Measurements from ENCODE around the gene CHD9. TPM values are rescaled to one million over a fixed set of nuclear protein-coding genes. Genes with fewer than 3 reads are reported as not detected.

The CHD9 gene
- total RNA-seq, 3 donors from 2014 or later, result 65.4 to 95.9 (median 86.6) TPM

DNA sequence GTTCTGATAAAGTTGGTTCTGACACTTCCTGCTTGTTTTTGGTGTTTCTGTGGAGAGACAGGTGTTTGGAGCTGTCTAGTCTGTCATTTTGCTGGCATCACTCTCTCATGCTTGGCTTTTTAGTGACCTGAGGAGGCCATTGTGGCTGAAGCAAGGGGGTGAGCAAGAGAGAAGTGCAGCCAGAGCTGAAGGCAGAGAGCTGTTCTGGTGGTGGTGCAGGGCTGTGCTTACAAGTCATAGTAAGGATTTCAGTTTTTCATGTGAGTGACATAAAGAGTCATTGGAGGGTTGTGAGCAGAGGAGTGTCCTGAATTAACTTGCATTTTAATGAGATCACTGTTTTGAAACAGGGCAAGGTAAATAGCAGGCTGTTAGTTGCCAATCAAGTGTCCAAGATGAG, 97.5 kb downstream of the CHD9 start:
- H3K9me3 ChIP-seq, result peaks cover 9% of the 10 kb centered on the region
- peaks cover 10% of the 10 kb centered on the region for H3K4me1 ChIP-seq (ENCODE audit: low read depth)
- ATAC-seq (peak; percentile 22), DNase-seq (no peak)
- no peak overlapping the region for H3K4me3 ChIP-seq
- no peaks in the 10 kb centered on the region for H3K36me3 ChIP-seq (ENCODE audit: low read depth)
- intact Hi-C loops (cut with DNase I, micrococcal nuclease), result no loop called here
- TF ChIP-seq, protein P1, sequence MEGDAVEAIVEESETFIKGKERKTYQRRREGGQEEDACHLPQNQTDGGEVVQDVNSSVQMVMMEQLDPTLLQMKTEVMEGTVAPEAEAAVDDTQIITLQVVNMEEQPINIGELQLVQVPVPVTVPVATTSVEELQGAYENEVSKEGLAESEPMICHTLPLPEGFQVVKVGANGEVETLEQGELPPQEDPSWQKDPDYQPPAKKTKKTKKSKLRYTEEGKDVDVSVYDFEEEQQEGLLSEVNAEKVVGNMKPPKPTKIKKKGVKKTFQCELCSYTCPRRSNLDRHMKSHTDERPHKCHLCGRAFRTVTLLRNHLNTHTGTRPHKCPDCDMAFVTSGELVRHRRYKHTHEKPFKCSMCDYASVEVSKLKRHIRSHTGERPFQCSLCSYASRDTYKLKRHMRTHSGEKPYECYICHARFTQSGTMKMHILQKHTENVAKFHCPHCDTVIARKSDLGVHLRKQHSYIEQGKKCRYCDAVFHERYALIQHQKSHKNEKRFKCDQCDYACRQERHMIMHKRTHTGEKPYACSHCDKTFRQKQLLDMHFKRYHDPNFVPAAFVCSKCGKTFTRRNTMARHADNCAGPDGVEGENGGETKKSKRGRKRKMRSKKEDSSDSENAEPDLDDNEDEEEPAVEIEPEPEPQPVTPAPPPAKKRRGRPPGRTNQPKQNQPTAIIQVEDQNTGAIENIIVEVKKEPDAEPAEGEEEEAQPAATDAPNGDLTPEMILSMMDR (IDR thresholded peaks at IDR 0.05), result no peak

DNA sequence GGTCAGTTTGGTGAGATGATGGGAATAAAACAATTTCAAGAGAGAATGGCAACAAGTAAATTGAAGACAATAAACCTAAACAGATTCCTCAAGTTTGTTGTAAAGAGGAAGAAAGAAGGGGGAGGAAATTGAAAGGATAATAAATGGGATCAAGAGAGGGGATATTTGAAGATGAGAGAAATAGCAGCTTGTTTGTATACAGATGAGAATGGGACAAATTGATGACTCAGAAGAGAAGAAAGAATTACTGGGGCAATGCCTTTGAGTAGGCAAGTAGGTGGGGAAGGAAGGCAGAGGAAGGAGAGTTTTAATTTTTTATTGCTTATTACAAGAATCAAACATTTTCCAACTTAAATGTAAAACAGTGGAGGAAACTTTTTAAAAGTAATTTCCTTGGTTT, 98.3 kb downstream of the CHD9 start:
- no peaks in the 10 kb centered on the region for H3K36me3 ChIP-seq (ENCODE audit: low read depth)
- no peak for DNase-seq
- intact Hi-C loops (cut with DNase I, micrococcal nuclease), result no loop called here

DNA sequence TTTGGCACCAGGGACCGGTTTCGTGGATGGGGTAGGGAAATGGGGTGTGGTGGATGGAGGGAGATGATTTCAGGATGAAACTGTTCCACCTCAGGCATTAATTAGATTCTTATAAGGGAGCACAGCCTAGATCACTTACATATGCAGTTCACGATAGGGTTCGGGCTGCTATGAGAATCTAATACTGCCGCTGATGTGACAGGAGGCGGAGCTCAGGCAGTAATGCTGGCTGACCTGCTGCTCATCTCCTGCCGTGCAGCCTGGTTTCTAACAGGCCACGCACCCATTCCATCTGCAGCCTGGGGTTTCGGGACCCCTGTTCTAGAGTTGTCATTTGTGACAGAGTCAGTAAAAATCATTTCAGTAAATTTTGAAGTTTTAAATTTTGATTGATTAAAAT, 99.7 kb downstream of the CHD9 start:
- peaks cover 10% of the 10 kb centered on the region for H3K4me1 ChIP-seq (ENCODE audit: low read depth)
- TF ChIP-seq, protein P1 (IDR thresholded peaks at IDR 0.05), result no peak
- H3K9me3 ChIP-seq, result peaks cover 9% of the 10 kb centered on the region
- DNase-seq, result no peak
- H3K4me3 ChIP-seq, result no peak overlapping the region
- H3K36me3 ChIP-seq (ENCODE audit: low read depth), result no peaks in the 10 kb centered on the region
- ATAC-seq, result no peak
- intact Hi-C loops (cut with DNase I, micrococcal nuclease), result no loop called here

More for the DNA sequence above, 98.3 kb downstream of the CHD9 start:
- peaks cover 9% of the 10 kb centered on the region for H3K9me3 ChIP-seq
- TF ChIP-seq, protein P1 (IDR thresholded peaks at IDR 0.05), result no peak
- peaks cover 10% of the 10 kb centered on the region for H3K4me1 ChIP-seq (ENCODE audit: low read depth)
- H3K4me3 ChIP-seq, result no peak overlapping the region
- ATAC-seq, result no peak

DNA sequence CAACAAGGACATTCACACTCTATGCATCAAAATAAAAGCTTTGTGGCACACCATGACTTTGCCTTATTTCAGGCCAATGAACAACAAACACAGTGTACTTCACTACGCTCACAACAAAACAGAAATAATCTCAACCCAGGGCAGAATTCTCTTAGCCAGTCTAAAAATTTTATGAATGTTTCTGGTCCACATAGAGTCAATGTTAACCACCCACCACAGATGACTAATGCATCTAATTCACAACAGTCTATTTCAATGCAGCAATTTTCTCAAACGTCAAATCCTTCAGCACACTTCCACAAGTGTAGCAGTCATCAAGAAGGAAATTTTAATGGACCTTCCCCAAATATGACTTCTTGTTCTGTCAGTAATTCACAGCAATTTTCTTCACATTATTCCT, 101.7 kb downstream of the CHD9 start:
- Histone ChIP-seq H3K36me3 (ENCODE audit: low read depth) (no peaks in the 10 kb centered on the region), H3K4me1 (ENCODE audit: low read depth) (peaks cover 10% of the 10 kb centered on the region), H3K4me3 (no peak overlapping the region), H3K9me3 (no peaks in the 10 kb centered on the region)
- TF ChIP-seq, protein P1 (IDR thresholded peaks at IDR 0.05), result no peak
- DNase-seq, result no peak
- no peak for ATAC-seq
- intact Hi-C loops (cut with DNase I, micrococcal nuclease), result no loop called here

DNA sequence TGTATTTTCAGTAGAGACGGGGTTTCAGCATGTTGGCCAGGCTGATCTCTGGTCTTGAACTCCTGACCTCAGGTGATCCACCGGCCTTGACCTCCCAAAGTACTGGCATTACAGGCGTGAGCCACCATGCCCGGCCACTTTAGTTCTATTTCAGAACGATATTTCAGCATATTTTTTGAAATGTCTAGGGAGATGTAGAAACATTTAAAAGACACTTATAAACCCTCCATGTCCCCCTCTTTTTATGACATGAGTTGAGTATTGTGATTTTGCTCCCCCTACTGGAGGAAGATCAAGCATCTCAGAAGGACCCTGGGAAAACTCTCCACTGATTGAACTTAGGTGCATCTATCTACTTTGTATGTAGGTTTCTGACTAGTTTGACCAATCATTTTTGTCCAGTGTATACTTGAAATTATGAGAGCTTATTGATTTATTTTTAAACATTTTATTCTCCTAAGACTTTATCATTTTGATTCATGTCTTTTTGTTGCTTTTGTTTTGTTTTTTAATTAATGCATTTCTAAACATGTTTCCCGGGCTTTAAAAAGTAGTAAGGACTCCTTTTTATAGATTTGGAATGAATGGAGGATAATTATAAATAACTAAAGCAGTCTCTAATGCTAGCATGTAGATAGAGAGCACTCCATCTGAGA, 105.1 kb downstream of the CHD9 start:
- intact Hi-C loops (cut with DNase I, micrococcal nuclease), result no loop called here
- Histone ChIP-seq H3K4me1 (ENCODE audit: low read depth) (no peaks in the 10 kb centered on the region), H3K9me3 (no peaks in the 10 kb centered on the region), H3K4me3 (no peak overlapping the region), H3K36me3 (ENCODE audit: low read depth) (no peaks in the 10 kb centered on the region)
- DNase-seq, result peak in 1 of 3 donors; percentile 60
- TF ChIP-seq, protein P1 (IDR thresholded peaks at IDR 0.05), result peak; percentile 15
- peak; percentile 69 for ATAC-seq

Measured in mucosa of descending colon (tissue), 3 donors.